Activated B cell treated with CpG ODN at 0.5 μM for 24 hours (primary cell): ENCODE measurements around the gene PPIF. TPM values are rescaled to one million over a fixed set of nuclear protein-coding genes. Genes with fewer than 3 reads are reported as not detected.

ENCODE experiments used
- ATAC-seq: fragments of 200-7000 bp; cut with Tn5 transposase; one replicate; pipeline ENCODE4 v1.10.0; 2021; ENCODE audit warnings: low read depth, mild to moderate bottlenecking, moderate library complexity
- CTCF ChIA-PET: fragments of 350-600 bp; sonication (Branson Sonifier 250); formaldehyde crosslinking; loops from one replicate; lab custom pipeline; 2021; ENCODE audit warnings: antibody characterized with exemption; lab: Charles Lee
- POLR2A ChIA-PET: fragments of 350-600 bp; sonication (Branson Sonifier 250); formaldehyde crosslinking; loops from one replicate; lab custom pipeline; 2021; ENCODE audit warnings: antibody characterized with exemption; lab: Charles Lee
- DNase-seq: peaks from one replicate; pipeline ENCODE4 v3.0.0; 2022
- H3K27ac Mint-ChIP-seq: one replicate; pipeline ENCODE4 v1.8.0; 2020; ENCODE audit warnings: mixed read lengths
- H3K27me3 Mint-ChIP-seq: one replicate; pipeline ENCODE4 v1.8.0; 2021; ENCODE audit warnings: mixed read lengths
- H3K36me3 Mint-ChIP-seq: one replicate; pipeline ENCODE4 v1.8.0; 2021; ENCODE audit warnings: low read depth, mixed read lengths
- H3K4me1 Mint-ChIP-seq: one replicate; pipeline ENCODE4 v1.8.0; 2021; ENCODE audit warnings: mixed read lengths
- H3K4me3 Mint-ChIP-seq: one replicate; pipeline ENCODE4 v1.8.0; 2020; ENCODE audit warnings: mild to moderate bottlenecking, mixed read lengths
- H3K9me3 Mint-ChIP-seq: one replicate; pipeline ENCODE4 v1.8.0; 2020; ENCODE audit warnings: mixed read lengths
- intact Hi-C: fragments of 100-400 bp; cut with micrococcal nuclease; formaldehyde crosslinking; loops from one replicate; pipeline ENCODE4 v1.15.1; 2024
- total RNA-seq: library from RNA; stranded (reverse); gene quantifications from 2 replicates; pipeline ENCODE4 v1.2.3, GENCODE V29; 2022
- TF ChIP-seq, protein P1 (sequence below): fragments of 200-600 bp; IDR thresholded peaks from one replicate; pipeline ENCODE4 v1.8.0; 2022; ENCODE audit warnings: antibody characterized with exemption, mild to moderate bottlenecking

Gene PPIF
- total RNA-seq, 1 donor from 2014 or later: 72.5 TPM

DNA sequence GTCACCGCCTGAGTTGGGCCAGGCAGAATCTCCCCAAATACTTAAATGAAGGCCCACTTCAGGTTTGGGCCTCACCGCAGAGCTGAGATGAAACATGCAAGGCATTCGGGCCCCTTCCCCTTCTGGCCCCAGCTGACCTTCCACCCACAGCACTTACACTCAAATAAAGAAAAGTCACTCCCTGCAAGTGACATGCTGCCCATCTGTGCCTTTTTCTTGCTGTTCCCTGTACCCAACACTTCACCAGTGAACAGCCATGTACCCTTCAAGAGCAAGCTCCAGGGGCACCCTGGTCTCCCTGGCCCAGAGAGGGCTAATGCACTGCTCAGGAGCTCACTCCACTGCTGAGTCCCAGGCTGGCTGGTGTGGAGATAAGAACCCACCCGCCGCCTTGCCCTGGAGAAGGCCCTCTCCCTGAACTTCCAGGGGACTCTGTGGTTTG lies 57.4 kb downstream of the PPIF start:
- ChIA-PET POLR2A (no interaction called here), CTCF (no interaction called here)
- ATAC-seq (no peak), DNase-seq (no peak)
- Mint-ChIP-seq H3K27me3 (no peaks in the 10 kb centered on the region), H3K27ac (no peak overlapping the region), H3K9me3 (no peaks in the 10 kb centered on the region), H3K36me3 (no peaks in the 10 kb centered on the region), H3K4me1 (no peaks in the 10 kb centered on the region), H3K4me3 (no peak overlapping the region)
- TF ChIP-seq, protein P1, sequence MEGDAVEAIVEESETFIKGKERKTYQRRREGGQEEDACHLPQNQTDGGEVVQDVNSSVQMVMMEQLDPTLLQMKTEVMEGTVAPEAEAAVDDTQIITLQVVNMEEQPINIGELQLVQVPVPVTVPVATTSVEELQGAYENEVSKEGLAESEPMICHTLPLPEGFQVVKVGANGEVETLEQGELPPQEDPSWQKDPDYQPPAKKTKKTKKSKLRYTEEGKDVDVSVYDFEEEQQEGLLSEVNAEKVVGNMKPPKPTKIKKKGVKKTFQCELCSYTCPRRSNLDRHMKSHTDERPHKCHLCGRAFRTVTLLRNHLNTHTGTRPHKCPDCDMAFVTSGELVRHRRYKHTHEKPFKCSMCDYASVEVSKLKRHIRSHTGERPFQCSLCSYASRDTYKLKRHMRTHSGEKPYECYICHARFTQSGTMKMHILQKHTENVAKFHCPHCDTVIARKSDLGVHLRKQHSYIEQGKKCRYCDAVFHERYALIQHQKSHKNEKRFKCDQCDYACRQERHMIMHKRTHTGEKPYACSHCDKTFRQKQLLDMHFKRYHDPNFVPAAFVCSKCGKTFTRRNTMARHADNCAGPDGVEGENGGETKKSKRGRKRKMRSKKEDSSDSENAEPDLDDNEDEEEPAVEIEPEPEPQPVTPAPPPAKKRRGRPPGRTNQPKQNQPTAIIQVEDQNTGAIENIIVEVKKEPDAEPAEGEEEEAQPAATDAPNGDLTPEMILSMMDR: no peak
- intact Hi-C loops: no loop called here

Other genes starting within 250 kb of the PPIF start
- 1.1 and 1.3 TPM in 2 replicates for gene ZCCHC24, start 98.2 kb downstream of the PPIF start, total RNA-seq
- 1.4 and 2.1 TPM in 2 replicates for gene EIF5AL1, start 165.1 kb downstream of the PPIF start, total RNA-seq
- not detected in 2 replicates for gene SFTPA2, start 212.9 kb downstream of the PPIF start, total RNA-seq